Glutamatergic neuron (in vitro differentiated cells): ENCODE results near the gene ZSCAN31. TPM values are rescaled to one million over a fixed set of nuclear protein-coding genes. Genes with fewer than 3 reads are reported as not detected.
"Not testable (repeated sequence)": the region's sequence is repeated elsewhere in the genome, so short reads cannot be mapped to it uniquely, and the experiment has no call there.

Experiments used
- DNase-seq: peaks from one replicate; pipeline ENCODE4 v3.0.0; 2022
- H3K27ac Mint-ChIP-seq: one replicate; pipeline ENCODE4 v1.8.0; 2020; ENCODE audit warnings: mild to moderate bottlenecking, mixed read lengths, inconsistent platforms; ENCODE audit not compliant: unreplicated experiment
- H3K27me3 Mint-ChIP-seq: one replicate; pipeline ENCODE4 v1.8.0; 2020; ENCODE audit warnings: mild to moderate bottlenecking, moderate library complexity, mixed read lengths, inconsistent platforms; ENCODE audit not compliant: unreplicated experiment
- H3K36me3 Mint-ChIP-seq: one replicate; pipeline ENCODE4 v1.8.0; 2020; ENCODE audit warnings: mild to moderate bottlenecking, mixed read lengths, inconsistent platforms; ENCODE audit not compliant: unreplicated experiment
- H3K4me1 Mint-ChIP-seq: one replicate; pipeline ENCODE4 v1.8.0; 2020; ENCODE audit warnings: mild to moderate bottlenecking, low read depth, mixed read lengths, inconsistent platforms; ENCODE audit not compliant: unreplicated experiment
- H3K4me3 Mint-ChIP-seq: one replicate; pipeline ENCODE4 v1.8.0; 2020; ENCODE audit warnings: mild to moderate bottlenecking, mixed read lengths, inconsistent platforms; ENCODE audit not compliant: unreplicated experiment
- H3K9me3 Mint-ChIP-seq: one replicate; pipeline ENCODE4 v1.8.0; 2020; ENCODE audit warnings: mild to moderate bottlenecking, moderate library complexity, mixed read lengths, inconsistent platforms; ENCODE audit not compliant: unreplicated experiment
- total RNA-seq: library from RNA; stranded (reverse); fragmentation: NEBNext Ultra II Directional; extraction: Animal tissue kit (Norgen Biotek cat#: 25700); gene quantifications from one replicate; pipeline ENCODE4 v1.2.1, GENCODE V29; 2021; ENCODE audit not compliant: unreplicated experiment
- TF ChIP-seq, protein P1 (sequence below): fragments of 200-600 bp; sonication (generic); IDR thresholded peaks from one replicate; pipeline ENCODE4 v1.5.0; 2021; ENCODE audit not compliant: partially characterized antibody, unreplicated experiment

ZSCAN31 gene
- total RNA-seq, 1 donor from 2014 or later: 6.9 TPM

DNA sequence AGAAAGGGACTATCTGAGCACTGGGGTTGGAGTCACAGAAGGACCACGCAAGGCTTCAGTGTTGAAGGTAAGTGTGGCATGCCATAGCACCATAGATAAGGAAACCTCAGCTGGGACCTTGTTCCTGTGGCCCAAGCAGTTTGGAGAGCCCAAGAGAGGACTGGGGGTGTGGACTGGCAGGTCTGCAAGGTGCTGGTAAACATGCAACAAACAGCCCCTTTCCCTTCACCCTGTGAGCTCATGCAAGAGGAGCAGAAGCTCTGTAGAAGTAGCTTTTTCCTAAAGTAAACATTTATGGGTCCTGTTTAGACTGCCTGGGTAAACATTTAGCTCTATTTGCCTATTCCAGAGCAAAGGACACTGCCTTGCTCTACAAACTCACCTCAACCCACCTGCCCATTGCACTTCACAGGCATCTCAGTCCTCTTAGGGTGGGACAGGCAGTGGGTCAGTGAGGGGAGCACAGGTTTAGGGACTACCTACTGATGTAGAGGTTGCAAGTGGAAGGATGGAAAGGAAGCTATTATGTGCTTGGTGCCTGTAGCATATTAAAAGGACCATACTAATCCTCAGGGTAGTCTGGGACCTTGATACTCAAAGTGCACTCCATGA is 12.0 kb downstream of the ZSCAN31 start:
- TF ChIP-seq, protein P1, sequence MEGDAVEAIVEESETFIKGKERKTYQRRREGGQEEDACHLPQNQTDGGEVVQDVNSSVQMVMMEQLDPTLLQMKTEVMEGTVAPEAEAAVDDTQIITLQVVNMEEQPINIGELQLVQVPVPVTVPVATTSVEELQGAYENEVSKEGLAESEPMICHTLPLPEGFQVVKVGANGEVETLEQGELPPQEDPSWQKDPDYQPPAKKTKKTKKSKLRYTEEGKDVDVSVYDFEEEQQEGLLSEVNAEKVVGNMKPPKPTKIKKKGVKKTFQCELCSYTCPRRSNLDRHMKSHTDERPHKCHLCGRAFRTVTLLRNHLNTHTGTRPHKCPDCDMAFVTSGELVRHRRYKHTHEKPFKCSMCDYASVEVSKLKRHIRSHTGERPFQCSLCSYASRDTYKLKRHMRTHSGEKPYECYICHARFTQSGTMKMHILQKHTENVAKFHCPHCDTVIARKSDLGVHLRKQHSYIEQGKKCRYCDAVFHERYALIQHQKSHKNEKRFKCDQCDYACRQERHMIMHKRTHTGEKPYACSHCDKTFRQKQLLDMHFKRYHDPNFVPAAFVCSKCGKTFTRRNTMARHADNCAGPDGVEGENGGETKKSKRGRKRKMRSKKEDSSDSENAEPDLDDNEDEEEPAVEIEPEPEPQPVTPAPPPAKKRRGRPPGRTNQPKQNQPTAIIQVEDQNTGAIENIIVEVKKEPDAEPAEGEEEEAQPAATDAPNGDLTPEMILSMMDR: no peak
- H3K9me3 Mint-ChIP-seq: peaks cover 8% of the 10 kb centered on the region
- no peaks in the 10 kb centered on the region for H3K4me1 Mint-ChIP-seq
- H3K4me3 Mint-ChIP-seq: no peak overlapping the region
- H3K36me3 Mint-ChIP-seq: peaks cover 36% of the 10 kb centered on the region
- peaks cover 3% of the 10 kb centered on the region for H3K27me3 Mint-ChIP-seq
- no peak overlapping the region for H3K27ac Mint-ChIP-seq
- no peak for DNase-seq

DNA sequence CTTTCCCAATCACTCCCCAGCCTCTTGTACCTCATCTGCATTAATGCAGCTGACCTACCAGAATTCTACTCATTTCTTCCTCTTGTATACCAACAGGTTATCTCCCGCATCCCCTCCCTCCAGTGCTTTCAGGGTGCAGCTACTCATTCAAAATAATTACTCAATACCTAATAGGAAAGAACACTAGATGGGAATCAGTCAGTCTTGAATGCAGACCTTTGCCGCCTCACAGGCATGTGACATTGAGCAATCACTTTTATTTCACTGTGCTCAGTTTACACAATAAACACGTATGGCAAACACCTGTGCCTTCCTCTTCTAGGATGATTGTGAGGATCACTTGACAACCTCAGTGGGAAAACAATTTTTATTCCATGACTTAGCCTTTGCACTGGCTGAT is 13.3 kb downstream of the ZSCAN31 start:
- no peak overlapping the region for H3K27ac Mint-ChIP-seq
- peaks cover 8% of the 10 kb centered on the region for H3K9me3 Mint-ChIP-seq
- DNase-seq: no peak
- H3K4me3 Mint-ChIP-seq: peak overlapping the region; percentile 8
- peaks cover 3% of the 10 kb centered on the region for H3K27me3 Mint-ChIP-seq
- TF ChIP-seq, protein P1: no peak
- no peaks in the 10 kb centered on the region for H3K4me1 Mint-ChIP-seq
- peaks cover 31% of the 10 kb centered on the region for H3K36me3 Mint-ChIP-seq

DNA sequence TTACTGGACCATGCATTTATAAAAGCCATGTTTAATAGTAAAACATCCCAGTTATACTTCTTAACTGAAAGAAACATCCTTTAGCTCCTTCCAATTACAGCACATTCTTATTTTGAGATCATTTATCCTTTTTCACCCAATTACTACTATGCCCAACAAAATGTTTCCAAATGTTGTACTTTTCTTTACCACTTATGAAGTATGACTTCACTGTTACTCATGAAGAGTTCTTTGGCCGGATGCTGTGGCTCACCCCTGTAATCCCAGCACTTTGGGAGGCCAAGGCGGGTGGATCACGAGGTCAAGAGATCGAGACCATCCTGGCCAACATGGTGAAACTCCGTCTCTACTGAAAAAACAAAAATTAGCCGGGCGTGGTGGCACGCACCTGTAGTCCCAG is 18.1 kb downstream of the ZSCAN31 start:
- not testable (repeated sequence) for H3K36me3 Mint-ChIP-seq

DNA sequence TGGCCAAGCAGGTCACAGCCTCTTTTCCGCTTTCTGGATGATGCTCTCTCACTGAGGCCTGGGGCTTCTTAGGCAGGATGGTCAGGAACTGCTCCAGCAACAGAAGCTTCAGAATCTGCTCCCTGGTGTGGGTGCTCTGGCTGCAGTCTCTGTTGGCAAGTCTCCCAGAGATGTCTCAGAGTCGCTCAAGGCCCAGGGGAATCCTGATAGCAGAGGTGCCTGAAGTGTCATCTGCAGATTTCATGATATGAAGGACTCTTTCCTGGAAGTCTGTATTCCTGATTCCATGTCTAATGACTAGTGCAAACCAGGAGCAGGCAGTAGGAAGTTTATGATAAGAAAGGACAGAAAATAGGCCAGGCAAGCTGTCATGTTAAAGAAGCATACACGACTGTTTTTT is 20.3 kb downstream of the ZSCAN31 start:
- Mint-ChIP-seq H3K4me3 (no peak overlapping the region), H3K27ac (no peak overlapping the region), H3K36me3 (no peaks in the 10 kb centered on the region), H3K27me3 (no peaks in the 10 kb centered on the region), H3K9me3 (no peaks in the 10 kb centered on the region), H3K4me1 (no peaks in the 10 kb centered on the region)
- DNase-seq: no peak
- TF ChIP-seq, protein P1: no peak

More for the DNA sequence above, 18.1 kb downstream of the ZSCAN31 start:
- H3K9me3 Mint-ChIP-seq, H3K4me1 Mint-ChIP-seq, H3K4me3 Mint-ChIP-seq, H3K27ac Mint-ChIP-seq, H3K27me3 Mint-ChIP-seq, DNase-seq: not testable (repeated sequence)

DNA sequence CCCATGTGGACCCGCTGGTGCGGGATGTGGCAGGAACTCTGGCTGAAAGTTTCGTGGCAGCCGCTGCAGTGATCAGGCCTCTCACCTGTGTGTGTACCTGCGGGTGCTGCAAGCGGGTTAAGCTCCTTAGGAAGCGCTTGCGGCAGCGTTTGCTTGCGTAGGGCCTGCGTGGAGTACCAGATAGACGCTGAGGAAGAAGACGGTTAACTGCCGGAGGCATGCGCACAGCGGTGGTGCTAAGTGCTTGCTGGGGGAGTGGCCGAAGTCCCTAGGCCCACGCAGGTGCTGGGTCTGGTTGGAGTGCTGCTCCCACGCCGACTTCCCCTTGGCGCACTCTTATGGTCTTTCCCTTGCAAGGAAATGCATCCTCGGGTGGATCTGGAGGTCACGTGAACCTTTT is 23.0 kb downstream of the ZSCAN31 start:
- Mint-ChIP-seq H3K27ac (no peak overlapping the region), H3K4me3 (no peak overlapping the region), H3K9me3 (no peaks in the 10 kb centered on the region), H3K36me3 (no peaks in the 10 kb centered on the region), H3K27me3 (no peaks in the 10 kb centered on the region), H3K4me1 (no peaks in the 10 kb centered on the region)
- TF ChIP-seq, protein P1: no peak
- no peak for DNase-seq
